HS-27A (cell line): Measurements from ENCODE around the gene MT1M.
"Not testable (repeated sequence)": the region's sequence is repeated elsewhere in the genome, so short reads cannot be mapped to it uniquely, and the experiment has no call there.

Source experiments
- DNase-seq: peaks from one replicate; pipeline ENCODE4 v3.0.0-alpha.2; 2012; ENCODE audit warnings: low read depth, missing footprints

The MT1M gene

GRCh38 chr16:56674570-56674969 lies 42.1 kb downstream of the MT1M start:
- not testable (repeated sequence) for DNase-seq

GRCh38 chr16:56675685-56676210 lies 43.3 kb downstream of the MT1M start:
- no peak for DNase-seq

DNA sequence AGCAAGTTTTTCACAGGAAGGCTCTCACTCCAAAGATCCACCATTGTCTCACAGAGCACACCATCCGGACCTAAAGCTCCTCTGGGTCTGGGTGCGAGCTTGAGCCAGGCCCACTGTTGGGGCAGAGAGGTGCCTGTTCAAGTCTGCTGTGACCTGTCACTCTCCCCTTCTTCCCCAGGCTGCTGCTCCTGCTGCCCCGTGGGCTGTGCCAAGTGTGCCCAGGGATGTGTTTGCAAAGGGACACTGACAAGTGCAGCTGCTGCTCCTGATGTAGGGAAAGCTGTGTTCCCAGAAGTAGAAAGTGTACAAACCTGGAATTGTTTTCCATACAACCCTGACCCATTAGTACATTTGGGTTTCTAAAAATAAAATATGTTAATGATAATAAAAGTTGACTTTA lies 45.0 kb downstream of the MT1M start:
- DNase-seq = no peak

DNA sequence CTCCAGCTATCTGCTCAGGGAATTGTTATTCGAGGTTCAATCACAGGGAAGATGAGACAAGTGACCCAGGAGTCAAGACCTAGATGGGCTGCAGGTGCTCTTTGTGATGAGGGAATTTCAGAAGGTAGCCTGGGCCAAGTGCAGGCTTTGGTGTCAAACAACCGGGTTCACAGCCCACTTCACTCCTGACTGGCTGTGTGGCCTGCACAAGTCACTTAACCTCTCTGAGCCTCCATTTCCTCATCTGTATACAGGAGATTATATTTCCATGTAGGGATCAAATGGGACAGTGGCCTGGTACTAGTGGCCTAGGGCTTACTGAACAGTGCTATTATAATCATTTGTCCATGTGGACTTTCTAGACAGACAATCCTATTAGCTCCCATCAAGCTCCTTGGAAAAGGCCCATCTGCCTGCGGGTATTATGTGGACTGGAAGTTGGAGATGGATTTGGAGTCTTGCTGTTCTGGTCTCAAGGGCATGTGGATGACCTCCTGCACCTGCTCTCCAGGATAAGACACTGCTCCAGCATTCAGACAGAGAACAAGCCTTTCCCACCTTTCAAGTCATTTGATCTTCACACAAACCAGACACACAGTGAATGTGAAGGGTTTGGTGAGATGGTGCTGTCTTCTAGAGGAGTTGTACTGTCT lies 46.7 kb downstream of the MT1M start:
- no peak for DNase-seq

DNA sequence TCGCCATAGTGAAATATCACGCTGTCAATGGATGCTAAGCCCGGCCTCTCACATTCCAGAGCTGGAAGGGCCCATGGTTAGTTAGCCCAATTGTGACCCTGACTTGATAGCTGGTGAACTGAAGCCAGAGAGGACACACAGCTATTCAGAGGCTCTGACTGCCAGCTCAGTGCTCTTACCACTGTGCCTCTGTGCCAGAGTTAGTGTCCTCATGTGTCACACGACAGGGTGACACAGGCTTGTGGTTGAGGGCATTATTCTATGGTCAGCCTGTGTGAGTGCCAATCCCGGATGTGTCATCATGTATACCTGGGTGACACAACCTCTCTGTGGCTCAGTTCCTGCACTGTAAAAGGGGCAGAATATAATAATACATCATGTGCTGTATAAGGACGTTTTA lies 47.4 kb downstream of the MT1M start:
- DNase-seq = no peak

- DNase-seq = peak; percentile 62
Observed at GRCh38 chr16:56681939-56682702, 49.7 kb downstream of the MT1M start, which contains the start of gene MT1X. MT1X (plus strand) TSS chr16:56682470; CDS start chr16:56682541, 71 bp downstream.

DNA sequence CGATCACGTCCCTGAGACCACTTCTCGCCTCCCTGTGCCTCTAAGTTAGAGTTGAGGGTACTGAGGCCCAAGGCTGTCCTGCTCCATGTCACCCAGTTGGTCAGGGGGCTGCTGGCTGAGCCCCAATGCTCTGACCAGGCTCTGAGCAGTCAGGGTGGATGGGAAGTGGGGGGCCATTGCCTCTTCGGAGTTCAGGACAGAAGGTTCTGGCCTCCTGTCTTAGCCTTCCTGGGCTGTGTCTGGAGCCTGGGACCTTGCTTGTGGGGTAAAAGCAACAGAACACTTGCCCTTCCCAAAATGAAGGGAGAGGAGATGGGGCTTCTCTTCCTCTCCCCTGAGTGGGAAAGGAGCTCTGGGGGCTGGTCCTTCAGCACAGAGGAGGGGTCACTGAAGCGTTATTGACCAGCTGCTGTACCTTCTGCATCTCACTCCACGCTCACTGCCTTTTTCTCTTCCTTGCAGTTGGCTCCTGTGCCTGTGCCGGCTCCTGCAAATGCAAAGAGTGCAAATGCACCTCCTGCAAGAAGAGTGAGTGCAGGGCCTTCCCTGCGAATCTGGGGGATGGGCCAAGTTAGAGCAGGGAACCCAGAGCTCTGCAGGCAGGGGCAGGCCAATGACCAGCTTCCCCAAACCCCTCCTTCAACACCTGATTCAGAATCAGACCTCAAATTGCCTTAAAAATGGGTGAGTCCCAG lies 50.4 kb downstream of the MT1M start:
- DNase-seq = no peak
